ENCODE measurements around the gene NUMB. TPM values are rescaled to one million over a fixed set of nuclear protein-coding genes. Genes with fewer than 3 reads are reported as not detected.
"Not testable (repeated sequence)": the region's sequence is repeated elsewhere in the genome, so short reads cannot be mapped to it uniquely, and the experiment has no call there.

NUMB gene
- total RNA-seq, 6 donors from 2014 or later: 85.6 to 169 (median 118) TPM

- Histone ChIP-seq H3K4me1 (peaks cover 12 to 13% (median 13%) of the 10 kb centered on the region in 4 donors), H3K27me3 (no peaks in the 10 kb centered on the region), H3K4me3 (no peak overlapping the region), H3K36me3 (peaks cover 0 to 11% (median 2%) of the 10 kb centered on the region in 4 donors), H3K9me3 (no peaks in the 10 kb centered on the region), H3K27ac (no peak overlapping the region)
- WGBS, 2 donors: 60 to 67% methylated on average over 3 of the region's 3 CpGs
- no peak for TF ChIP-seq POLR2A (IDR thresholded peaks at IDR 0.05)
- no peak for TF ChIP-seq CTCF (IDR thresholded peaks at IDR 0.05)
- TF ChIP-seq POLR2AphosphoS5 (IDR thresholded peaks at IDR 0.05): no peak
- no peak for TF ChIP-seq EP300 (IDR thresholded peaks at IDR 0.05)
- ATAC-seq (ENCODE audit: low FRiP score in 2 of 2): no peak
- no peak for DNase-seq
Measured at GRCh38 chr14:73323896-73324399, 134.4 kb downstream of the NUMB start.

- H3K27ac ChIP-seq: no peak overlapping the region
- ATAC-seq (ENCODE audit: low FRiP score in 2 of 2) (no peak), DNase-seq (no peak)
- no peaks in the 10 kb centered on the region for H3K9me3 ChIP-seq
- TF ChIP-seq EP300 (IDR thresholded peaks at IDR 0.05) (no peak), POLR2A (IDR thresholded peaks at IDR 0.05) (no peak), CTCF (IDR thresholded peaks at IDR 0.05) (no peak), POLR2AphosphoS5 (IDR thresholded peaks at IDR 0.05) (no peak)
- H3K27me3 ChIP-seq: no peaks in the 10 kb centered on the region
- 98 to 99% methylated on average over 4 of the region's 4 CpGs for WGBS, 2 donors
- H3K4me3 ChIP-seq: no peak overlapping the region
- no peaks in the 10 kb centered on the region for H3K36me3 ChIP-seq
- peaks cover 6 to 15% (median 11%) of the 10 kb centered on the region in 4 donors for H3K4me1 ChIP-seq
Measured at GRCh38 chr14:73313151-73313550, 145.2 kb downstream of the NUMB start.

GRCh38 chr14:73312687-73313086, 145.7 kb downstream of the NUMB start:
- no peak overlapping the region for H3K27ac ChIP-seq

GRCh38 chr14:73311708-73312030, 146.7 kb downstream of the NUMB start:
- no peak overlapping the region for H3K4me3 ChIP-seq
- DNase-seq (no peak), ATAC-seq (ENCODE audit: low FRiP score in 2 of 2) (no peak)
- TF ChIP-seq POLR2A (IDR thresholded peaks at IDR 0.05) (no peak), EP300 (IDR thresholded peaks at IDR 0.05) (no peak), CTCF (IDR thresholded peaks at IDR 0.05) (no peak), POLR2AphosphoS5 (IDR thresholded peaks at IDR 0.05) (no peak)
- H3K27me3 ChIP-seq: no peaks in the 10 kb centered on the region
- H3K36me3 ChIP-seq: peaks cover 0 to 3% (median 0%) of the 10 kb centered on the region in 4 donors
- peak overlapping the region in 1 of 4 donors; percentile 20 for H3K27ac ChIP-seq
- 42 to 54% methylated on average over 2 of the region's 2 CpGs for WGBS, 2 donors
- no peaks in the 10 kb centered on the region for H3K9me3 ChIP-seq
- peaks cover 6 to 15% (median 11%) of the 10 kb centered on the region in 4 donors for H3K4me1 ChIP-seq

More at GRCh38 chr14:73312687-73313086, 145.7 kb downstream of the NUMB start:
- Histone ChIP-seq H3K27me3 (no peaks in the 10 kb centered on the region), H3K4me3 (no peak overlapping the region), H3K4me1 (peaks cover 6 to 15% (median 11%) of the 10 kb centered on the region in 4 donors), H3K9me3 (no peaks in the 10 kb centered on the region), H3K36me3 (no peaks in the 10 kb centered on the region)
- 74 to 83% methylated on average over 3 of the region's 3 CpGs for WGBS, 2 donors
- DNase-seq: no peak
- ATAC-seq (ENCODE audit: low FRiP score in 2 of 2): no peak
- TF ChIP-seq POLR2A (IDR thresholded peaks at IDR 0.05) (no peak), EP300 (IDR thresholded peaks at IDR 0.05) (no peak), POLR2AphosphoS5 (IDR thresholded peaks at IDR 0.05) (no peak), CTCF (IDR thresholded peaks at IDR 0.05) (no peak)

- not testable (repeated sequence) for ATAC-seq (ENCODE audit: low FRiP score in 2 of 2); H3K36me3 ChIP-seq; H3K27me3 ChIP-seq; H3K4me3 ChIP-seq; H3K9me3 ChIP-seq; H3K27ac ChIP-seq; DNase-seq
- 94% methylated on average over 1 of the region's 1 CpG for WGBS, 2 donors
- peaks cover 6 to 15% (median 11%) of the 10 kb centered on the region in 4 donors for H3K4me1 ChIP-seq
Measured at GRCh38 chr14:73309207-73309606, 149.1 kb downstream of the NUMB start.
